ENCODE results near the gene TRIM60. TPM values are rescaled to one million over a fixed set of nuclear protein-coding genes. Genes with fewer than 3 reads are reported as not detected.

The TRIM60 gene
- total RNA-seq (2014; rRNA removed; shearing (Covaris generic)) (not detected in 2 replicates), polyA plus RNA-seq (2016; fragmentation: Nextera tagmentation; extraction: Ambion mirVana) (not detected in 2 replicates)
- long read RNA-seq: 0 reads

DNA sequence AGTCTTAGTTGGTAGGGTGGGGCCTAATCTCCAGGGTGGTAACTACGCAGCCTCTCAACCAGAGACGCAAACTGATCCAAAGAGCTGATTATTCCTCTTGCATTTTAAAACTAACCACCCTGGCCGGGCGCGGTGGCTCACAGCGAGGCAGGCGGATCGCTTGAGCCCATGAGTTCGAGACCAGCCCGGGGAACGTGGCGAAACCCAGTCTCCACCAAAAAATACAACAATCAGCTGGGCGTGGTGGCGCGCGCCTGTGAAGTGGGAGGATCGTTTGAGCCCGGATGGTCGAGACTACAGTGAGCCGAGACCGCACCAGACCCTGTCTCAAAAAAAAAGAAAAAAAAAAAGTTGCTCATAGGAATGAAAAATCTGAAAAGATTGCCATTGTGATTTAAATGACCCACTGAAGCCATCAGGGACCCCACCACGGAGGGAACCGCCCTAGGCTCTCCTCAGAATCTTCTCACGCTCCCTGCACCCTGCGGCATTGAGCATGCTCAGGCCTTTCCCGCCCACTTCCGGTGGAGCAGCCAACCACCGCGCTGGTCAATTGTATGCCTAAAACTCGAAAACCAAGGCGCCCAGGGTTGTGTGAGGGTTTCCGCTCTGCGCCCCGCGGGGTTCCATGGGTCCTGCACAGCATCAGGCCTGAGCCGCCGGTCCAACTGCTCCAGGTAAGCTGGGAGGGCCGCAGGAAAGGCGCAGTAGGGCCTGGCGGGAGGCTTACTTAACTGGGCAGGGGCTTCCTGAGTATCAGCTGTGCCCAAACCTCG lies at the start of gene TRIM60:
Gene TRIM60 (plus strand): TSS at position 564 of the 776 bp plus-strand sequence. CDS start 8,074 bp downstream, outside the sequence.
- TF ChIP-seq POLR2AphosphoS5 (IDR thresholded peaks at IDR 0.05; ENCODE audit: low read depth) (no peak), STAT1 (IDR thresholded peaks at IDR 0.05; ENCODE audit: unreplicated experiment) (no peak), EZH2phosphoT487 (IDR thresholded peaks at IDR 0.05; ENCODE audit: unreplicated experiment) (no peak), JUNB (IDR thresholded peaks at IDR 0.05; ENCODE audit: unreplicated experiment) (no peak), NANOG (IDR thresholded peaks at IDR 0.05; ENCODE audit: borderline replicate concordance) (no peak), ZNF114 (CRISPR knock-in tag; IDR thresholded peaks at IDR 0.05) (no peak), CTCF (conservative IDR thresholded peaks at IDR 0.05; ENCODE audit: low read depth in 2 of 2) (no peak), ETS1 (IDR thresholded peaks at IDR 0.05) (no peak), CREB1 (CRISPR knock-in tag; IDR thresholded peaks at IDR 0.05; ENCODE audit: low read depth) (no peak), EZH2 (IDR thresholded peaks at IDR 0.05; ENCODE audit: low read depth, unreplicated experiment) (no peak)
- TF ChIP-seq, protein P1, sequence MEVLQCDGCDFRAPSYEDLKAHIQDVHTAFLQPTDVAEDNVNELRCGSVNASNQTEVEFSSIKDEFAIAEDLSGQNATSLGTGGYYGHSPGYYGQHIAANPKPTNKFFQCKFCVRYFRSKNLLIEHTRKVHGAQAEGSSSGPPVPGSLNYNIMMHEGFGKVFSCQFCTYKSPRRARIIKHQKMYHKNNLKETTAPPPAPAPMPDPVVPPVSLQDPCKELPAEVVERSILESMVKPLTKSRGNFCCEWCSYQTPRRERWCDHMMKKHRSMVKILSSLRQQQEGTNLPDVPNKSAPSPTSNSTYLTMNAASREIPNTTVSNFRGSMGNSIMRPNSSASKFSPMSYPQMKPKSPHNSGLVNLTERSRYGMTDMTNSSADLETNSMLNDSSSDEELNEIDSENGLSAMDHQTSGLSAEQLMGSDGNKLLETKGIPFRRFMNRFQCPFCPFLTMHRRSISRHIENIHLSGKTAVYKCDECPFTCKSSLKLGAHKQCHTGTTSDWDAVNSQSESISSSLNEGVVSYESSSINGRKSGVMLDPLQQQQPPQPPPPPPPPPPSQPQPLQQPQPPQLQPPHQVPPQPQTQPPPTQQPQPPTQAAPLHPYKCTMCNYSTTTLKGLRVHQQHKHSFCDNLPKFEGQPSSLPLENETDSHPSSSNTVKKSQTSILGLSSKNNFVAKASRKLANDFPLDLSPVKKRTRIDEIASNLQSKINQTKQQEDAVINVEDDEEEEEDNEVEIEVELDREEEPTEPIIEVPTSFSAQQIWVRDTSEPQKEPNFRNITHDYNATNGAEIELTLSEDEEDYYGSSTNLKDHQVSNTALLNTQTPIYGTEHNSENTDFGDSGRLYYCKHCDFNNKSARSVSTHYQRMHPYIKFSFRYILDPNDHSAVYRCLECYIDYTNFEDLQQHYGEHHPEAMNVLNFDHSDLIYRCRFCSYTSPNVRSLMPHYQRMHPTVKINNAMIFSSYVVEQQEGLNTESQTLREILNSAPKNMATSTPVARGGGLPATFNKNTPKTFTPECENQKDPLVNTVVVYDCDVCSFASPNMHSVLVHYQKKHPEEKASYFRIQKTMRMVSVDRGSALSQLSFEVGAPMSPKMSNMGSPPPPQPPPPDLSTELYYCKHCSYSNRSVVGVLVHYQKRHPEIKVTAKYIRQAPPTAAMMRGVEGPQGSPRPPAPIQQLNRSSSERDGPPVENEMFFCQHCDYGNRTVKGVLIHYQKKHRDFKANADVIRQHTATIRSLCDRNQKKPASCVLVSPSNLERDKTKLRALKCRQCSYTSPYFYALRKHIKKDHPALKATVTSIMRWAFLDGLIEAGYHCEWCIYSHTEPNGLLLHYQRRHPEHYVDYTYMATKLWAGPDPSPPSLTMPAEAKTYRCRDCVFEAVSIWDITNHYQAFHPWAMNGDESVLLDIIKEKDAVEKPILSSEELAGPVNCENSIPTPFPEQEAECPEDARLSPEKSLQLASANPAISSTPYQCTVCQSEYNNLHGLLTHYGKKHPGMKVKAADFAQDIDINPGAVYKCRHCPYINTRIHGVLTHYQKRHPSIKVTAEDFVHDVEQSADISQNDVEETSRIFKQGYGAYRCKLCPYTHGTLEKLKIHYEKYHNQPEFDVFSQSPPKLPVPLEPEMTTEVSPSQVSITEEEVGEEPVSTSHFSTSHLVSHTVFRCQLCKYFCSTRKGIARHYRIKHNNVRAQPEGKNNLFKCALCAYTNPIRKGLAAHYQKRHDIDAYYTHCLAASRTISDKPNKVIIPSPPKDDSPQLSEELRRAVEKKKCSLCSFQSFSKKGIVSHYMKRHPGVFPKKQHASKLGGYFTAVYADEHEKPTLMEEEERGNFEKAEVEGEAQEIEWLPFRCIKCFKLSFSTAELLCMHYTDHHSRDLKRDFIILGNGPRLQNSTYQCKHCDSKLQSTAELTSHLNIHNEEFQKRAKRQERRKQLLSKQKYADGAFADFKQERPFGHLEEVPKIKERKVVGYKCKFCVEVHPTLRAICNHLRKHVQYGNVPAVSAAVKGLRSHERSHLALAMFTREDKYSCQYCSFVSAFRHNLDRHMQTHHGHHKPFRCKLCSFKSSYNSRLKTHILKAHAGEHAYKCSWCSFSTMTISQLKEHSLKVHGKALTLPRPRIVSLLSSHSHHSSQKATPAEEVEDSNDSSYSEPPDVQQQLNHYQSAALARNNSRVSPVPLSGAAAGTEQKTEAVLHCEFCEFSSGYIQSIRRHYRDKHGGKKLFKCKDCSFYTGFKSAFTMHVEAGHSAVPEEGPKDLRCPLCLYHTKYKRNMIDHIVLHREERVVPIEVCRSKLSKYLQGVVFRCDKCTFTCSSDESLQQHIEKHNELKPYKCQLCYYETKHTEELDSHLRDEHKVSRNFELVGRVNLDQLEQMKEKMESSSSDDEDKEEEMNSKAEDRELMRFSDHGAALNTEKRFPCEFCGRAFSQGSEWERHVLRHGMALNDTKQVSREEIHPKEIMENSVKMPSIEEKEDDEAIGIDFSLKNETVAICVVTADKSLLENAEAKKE (CRISPR knock-in tag; IDR thresholded peaks at IDR 0.05): no peak
- TF ChIP-seq, protein P2, sequence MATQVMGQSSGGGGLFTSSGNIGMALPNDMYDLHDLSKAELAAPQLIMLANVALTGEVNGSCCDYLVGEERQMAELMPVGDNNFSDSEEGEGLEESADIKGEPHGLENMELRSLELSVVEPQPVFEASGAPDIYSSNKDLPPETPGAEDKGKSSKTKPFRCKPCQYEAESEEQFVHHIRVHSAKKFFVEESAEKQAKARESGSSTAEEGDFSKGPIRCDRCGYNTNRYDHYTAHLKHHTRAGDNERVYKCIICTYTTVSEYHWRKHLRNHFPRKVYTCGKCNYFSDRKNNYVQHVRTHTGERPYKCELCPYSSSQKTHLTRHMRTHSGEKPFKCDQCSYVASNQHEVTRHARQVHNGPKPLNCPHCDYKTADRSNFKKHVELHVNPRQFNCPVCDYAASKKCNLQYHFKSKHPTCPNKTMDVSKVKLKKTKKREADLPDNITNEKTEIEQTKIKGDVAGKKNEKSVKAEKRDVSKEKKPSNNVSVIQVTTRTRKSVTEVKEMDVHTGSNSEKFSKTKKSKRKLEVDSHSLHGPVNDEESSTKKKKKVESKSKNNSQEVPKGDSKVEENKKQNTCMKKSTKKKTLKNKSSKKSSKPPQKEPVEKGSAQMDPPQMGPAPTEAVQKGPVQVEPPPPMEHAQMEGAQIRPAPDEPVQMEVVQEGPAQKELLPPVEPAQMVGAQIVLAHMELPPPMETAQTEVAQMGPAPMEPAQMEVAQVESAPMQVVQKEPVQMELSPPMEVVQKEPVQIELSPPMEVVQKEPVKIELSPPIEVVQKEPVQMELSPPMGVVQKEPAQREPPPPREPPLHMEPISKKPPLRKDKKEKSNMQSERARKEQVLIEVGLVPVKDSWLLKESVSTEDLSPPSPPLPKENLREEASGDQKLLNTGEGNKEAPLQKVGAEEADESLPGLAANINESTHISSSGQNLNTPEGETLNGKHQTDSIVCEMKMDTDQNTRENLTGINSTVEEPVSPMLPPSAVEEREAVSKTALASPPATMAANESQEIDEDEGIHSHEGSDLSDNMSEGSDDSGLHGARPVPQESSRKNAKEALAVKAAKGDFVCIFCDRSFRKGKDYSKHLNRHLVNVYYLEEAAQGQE (IDR thresholded peaks at IDR 0.05; ENCODE audit: unreplicated experiment): no peak
- H3K27me3 ChIP-seq (ENCODE audit: insufficient read depth): no peaks in the 10 kb centered on the region
- no peaks in the 10 kb centered on the region for H3K9me2 ChIP-seq (ENCODE audit: insufficient read depth)
- no peak within 1 kb of the TSS for H3K27ac ChIP-seq (ENCODE audit: low read depth)
- H3K27me3 Mint-ChIP-seq (ENCODE audit: insufficient read depth, low read depth, poor library complexity): peaks cover 2% of the 10 kb centered on the region
- no peak; the same call in 2 of the 3 replicates for ATAC-seq
- no peaks in the 10 kb centered on the region for H3K4me1 Mint-ChIP-seq
- no peaks in the 10 kb centered on the region for H3F3A ChIP-seq (replicated peaks; ENCODE audit: low read depth)
- no peaks in the 10 kb centered on the region for H3K9me3 Mint-ChIP-seq
- H3K4me1 ChIP-seq (ENCODE audit: insufficient read depth): no peaks in the 10 kb centered on the region
- H3K4me2 ChIP-seq: no peak within 1 kb of the TSS
- H3K27ac Mint-ChIP-seq: no peak within 1 kb of the TSS
- no peaks in the 10 kb centered on the region for H4K20me1 ChIP-seq (replicated peaks; ENCODE audit: insufficient read depth)
- H3K79me2 ChIP-seq (replicated peaks; ENCODE audit: insufficient read depth): no peaks in the 10 kb centered on the region
- DNase-seq (ENCODE audit: low spot score): peak; percentile 18
- no peak within 1 kb of the TSS for H3K4me3 ChIP-seq
- H3K4me3 Mint-ChIP-seq: no peak within 1 kb of the TSS
- H3K36me3 ChIP-seq (ENCODE audit: insufficient read depth): no peaks in the 10 kb centered on the region
- H3K36me3 Mint-ChIP-seq (ENCODE audit: low read depth): no peaks in the 10 kb centered on the region
- no peak within 1 kb of the TSS for H2AFZ ChIP-seq
